Fibroblast of skin of left quadriceps (primary cell): ENCODE measurements around the gene DPYD.
A peak's percentile ranks its signal among the peaks of the same experiment; 100 is the strongest.

Source experiments
- DNase-seq, 2 experiments: peaks; one replicate each; pipeline ENCODE4 v3.0.0-alpha.2; 2013; ENCODE audit warnings: low read depth in 2 of 2

Gene DPYD

DNA sequence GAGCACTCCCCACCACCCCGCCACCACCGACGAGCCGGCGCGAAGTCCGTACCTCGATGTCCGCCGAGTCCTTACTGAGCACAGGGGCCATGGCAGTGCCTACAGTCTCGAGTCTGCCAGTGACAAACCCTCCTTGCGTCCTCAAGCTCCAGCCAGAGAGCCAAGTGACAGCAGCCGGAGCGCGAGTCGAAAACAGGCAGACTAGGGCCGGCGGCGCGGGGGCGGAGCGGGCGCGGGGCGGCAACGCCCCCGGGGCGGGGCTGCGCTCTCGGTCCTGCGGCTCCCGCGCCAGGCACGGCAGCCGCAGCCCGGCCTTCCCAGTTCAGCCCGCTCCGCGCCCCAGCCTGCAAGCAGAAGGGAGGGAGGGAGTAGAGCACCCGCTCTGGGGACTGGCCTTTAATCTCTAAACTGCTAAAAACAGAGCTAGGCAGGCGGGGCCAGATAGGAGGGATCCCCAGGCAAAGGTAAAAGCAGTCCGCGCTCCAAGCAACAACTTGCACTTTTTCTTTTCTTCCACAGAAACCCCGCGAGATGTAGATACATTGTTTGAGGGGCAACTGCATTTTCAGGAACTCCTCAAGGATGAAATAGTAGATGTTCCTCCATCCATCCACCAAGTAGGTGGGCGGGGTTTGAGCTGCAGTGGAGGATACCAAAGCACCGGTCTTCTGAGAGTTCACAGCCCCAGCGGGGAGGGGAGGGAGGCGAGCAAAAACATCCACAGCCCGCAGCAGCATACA, at the start of gene DPYD:
Gene DPYD (minus strand): TSS at position 203 of the 740 bp plus-strand sequence. CDS start 112 bp downstream, at position 91.
- DNase-seq, result peak; percentile 80

DNA sequence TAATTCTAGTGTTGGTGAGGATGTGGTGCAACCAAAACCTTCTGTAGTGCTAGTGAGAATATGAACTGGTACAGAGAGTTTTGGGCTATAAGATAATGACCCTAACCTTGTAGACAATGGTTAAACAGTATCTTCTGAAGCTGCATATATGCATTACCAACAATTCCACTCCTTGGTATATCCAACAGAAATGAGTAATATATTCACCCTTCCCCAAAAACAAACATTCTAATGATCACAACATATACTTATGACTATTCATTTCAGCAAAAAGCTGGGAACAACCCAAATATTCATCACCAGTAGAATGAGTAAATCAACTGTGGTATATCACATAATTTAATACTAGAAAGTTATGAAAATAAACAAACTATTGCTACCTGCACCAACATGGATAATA, 39.6 kb upstream of the DPYD start:
- DNase-seq, result no peak

DNA sequence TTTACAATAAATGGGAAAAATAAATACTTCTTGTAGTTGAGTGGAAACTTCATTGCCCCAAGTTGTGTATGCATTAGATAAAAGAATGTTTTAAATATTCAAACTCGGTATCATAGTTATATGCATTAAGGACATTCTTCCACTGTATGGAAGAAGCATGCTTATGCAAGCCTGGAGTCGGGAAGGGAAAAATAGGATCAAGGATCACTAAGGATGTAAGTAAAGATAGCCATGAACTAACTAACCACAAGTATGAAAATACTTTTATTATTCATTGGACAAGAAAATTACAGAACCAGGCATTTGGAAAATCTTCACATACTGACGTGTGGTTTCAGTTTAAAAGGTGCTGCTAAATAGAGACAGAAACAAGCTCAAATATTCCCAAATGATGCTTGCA, 26.9 kb upstream of the DPYD start:
- DNase-seq, result peak; percentile 35 to 38

DNA sequence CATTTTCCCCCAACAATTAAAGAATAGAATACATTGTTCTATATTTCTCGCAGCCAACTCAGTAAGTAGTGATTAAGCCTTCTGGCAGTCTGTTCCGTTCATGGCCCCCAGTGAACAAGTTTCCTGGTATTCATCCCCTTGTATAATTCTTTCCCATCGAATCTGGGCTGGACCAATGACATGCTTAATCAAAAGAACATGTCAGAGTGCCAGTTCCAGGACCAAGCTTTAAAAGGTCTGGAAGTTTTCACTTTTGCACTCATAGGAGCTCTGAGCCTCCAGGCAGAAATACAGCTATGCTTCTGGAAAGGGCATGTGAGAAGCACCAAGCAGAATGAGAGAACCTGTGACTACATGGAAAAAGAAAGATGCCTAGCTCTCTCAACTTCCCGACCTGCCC, 22.5 kb upstream of the DPYD start:
- peak; percentile 78 to 82 for DNase-seq

DNA sequence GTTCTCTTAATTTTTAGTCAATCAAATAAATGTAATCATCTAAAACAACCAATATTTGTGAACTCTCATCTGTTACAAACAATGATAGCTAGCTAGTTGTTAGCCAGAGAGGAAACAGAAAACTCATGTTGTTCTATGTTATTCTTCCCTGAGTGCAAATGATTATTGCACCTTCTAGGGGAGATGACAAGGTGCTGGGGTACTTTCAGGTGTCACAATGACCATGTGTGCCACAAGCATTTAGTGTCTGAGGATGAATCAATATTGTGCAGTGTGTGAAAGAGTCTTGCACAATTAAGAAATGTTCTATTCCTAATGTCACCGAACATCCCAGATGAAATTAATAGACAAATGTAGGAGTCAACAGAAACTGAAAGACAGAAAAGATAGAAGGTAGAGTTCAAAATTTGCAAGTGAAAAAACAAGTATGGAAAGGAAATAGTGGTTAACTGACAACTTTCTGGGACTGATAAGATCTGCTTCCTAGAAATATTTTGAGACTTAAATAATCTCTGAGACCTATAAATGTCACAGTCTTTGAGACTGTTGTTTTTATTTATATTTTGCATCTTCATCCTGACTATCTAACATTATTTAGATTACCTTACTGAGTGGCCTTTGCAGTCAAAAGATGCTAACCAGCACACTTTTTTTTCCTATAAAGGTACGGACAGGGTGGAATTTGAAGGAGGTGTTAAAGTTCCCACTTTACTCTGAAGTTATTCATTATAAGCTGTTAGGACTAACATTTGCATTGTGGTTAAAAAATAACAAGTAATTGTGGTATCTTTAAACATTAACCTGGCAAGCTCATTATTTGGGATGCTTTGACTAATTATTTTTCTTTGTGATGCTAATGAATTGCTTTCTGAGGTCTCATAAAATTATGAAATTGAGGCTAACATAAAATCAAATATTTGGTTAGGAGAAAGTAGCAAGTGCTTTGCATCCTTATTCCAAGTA, 21.6 kb upstream of the DPYD start:
- no peak for DNase-seq

DNA sequence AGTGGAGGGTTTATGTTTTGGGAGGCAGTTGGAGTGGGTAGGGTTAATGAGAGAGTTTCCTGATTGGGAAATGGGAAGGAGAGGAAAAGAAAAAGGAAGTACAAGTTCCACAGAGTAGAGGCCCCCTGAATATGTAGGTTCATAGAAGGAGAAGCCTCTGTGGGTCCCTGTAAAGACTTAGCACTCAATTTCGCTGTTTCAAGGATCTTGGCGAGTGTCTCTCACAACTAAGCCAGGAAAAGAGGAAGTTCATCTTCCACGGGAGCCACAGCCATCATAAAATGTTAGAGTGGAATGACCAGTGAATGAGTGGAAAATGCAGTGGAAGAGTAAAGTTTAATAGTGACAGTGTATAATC, 17.4 kb upstream of the DPYD start:
- no peak for DNase-seq

DNA sequence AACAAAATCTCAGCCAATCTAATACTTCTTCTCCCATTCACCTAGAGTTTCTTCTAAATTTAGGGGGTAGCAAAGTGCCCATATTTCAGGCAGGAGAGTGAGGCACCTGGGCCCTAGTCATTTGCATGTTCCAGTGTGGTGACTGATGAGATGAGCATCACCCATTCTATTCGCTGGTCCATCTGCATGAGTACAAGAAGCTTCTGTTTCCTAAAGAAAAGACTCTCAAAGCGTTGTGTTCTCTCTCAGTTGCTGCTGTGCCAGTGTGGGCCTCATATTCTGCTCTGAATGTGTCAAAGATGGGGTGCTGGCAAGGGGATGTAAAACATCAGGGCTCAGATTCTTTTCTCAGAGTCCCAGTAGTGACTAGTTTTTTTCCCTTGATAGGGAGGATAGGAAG, 16.1 kb upstream of the DPYD start:
- DNase-seq, result no peak

DNA sequence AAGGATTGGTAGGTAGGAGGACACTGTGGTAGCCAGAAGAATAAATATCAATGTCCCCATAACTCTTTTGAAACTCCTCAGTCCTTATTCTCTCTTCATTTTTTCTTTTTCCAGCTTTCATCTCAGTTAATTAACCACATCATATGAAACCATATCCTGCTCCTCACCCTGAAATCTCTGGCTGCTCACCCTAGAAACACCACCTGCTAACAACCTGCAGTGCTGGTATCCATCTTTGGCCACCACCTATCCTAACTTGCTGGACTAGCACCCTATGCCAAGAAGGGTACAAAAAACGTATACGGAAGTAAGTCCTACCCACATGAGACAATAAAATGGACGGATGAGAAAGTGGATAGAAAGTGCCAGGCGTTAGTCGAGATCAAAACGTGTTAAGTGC, 13.7 kb upstream of the DPYD start:
- no peak for DNase-seq

DNA sequence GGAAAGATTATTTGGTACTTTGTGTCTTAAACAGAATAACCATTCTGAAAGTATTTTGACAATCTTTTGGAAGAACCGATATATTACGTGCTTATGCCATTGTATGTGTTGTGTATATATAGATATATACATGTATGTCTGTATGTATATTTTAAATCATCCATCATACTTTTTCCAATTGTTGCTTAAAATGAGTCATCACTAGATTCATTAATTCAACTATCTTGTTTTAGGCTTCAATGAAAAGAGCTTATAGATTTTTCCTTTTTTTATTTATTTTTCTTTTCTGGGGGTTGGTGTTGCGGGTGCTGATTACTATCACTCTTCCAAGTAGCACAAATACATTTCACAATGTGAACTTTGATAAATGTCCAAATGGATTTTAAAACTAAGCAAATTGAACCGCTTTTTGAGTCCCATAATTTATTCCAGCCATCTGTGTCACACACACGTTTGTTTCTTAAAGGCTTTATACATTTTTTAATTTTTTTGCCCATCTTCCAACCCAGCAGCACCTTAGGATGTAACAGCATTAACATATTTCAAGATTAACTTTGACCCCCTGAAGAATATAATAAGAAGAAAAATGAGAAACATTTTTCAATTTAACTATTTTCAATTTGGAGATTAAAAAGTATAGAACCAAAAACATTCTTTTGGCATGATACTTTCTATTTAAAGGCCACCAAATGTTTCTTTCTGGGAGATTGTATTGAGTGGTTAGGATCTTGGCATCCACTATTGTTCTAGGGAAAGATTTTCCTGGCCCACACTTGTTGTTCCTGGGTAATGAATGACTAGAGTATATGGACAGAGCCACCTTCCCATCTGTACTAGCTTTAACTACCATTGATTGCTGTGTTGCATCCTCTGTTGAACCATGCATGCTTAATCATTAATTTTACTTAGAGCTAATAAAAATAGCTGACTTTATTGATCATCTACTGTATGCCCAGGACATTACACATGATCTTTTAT, 9.3 kb upstream of the DPYD start:
- no peak for DNase-seq

DNA sequence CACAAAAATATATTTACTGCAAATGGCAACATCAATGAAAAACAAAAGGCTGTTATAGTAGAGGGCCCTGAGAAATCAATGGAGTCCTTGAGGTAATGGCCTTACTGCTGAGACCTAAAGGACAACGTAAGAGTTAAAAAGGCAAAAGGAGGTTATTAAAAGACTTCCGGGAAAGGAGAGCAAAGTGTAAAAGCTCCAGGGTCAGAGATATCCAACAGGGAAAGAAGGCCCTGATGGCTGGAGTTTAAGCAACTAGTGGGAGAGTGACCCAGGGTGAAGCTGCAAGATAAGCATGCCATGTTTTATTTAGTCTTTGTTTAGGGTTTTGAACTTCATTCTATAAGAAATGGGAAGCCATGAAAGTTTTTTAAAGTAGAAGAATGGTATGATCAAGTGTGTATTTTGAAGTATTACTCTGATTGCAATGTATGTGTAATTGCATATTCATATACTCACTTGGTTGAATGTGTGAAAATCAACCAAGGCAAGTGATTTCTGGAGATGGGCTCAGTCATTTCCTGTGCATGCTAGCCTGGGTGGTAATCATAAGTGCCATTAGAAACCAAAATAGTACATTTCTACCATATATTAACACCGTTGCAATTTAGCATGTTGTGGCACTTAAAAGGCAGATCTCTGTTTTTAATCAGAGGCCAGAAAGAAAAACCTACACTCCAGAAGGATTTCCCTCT, 5.3 kb upstream of the DPYD start:
- no peak for DNase-seq

DNA sequence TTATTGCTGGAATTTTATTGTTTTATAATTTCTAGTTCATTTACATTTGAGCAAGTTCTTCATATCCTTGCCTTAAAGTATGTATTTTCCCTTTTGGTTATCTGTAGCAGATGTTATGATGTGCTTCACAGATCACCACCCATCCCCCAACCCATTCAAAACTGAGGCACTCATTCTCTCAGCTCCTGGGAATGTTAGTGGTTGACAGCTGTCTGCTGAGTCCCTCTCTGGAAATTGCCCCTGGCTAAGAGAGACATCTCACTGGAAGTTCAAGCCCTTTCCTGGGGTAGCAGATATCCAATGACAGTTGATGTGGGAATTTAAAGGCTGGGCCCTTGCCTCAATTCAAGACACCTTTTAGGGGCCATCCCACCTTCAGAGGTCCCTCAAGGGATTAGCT, 4.3 kb upstream of the DPYD start:
- DNase-seq, result no peak

DNA sequence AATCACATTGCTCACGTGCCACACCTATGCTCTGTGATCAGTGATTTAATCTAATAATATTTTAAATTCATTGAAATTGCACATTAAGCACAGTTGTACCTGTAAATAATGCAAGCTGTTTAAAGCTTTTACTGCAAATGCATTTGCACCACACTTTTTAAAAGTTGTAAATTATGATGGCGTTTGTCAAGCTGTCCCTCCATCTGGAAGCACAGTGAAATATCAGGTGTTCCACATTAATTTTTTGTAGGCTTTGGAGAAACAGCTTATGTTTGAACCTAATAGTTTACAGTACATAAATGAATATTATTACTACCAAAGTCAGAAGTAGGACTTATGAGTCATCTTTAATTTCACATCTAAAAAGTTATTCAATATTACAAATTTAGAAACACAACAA, 3.0 kb upstream of the DPYD start:
- no peak for DNase-seq

DNA sequence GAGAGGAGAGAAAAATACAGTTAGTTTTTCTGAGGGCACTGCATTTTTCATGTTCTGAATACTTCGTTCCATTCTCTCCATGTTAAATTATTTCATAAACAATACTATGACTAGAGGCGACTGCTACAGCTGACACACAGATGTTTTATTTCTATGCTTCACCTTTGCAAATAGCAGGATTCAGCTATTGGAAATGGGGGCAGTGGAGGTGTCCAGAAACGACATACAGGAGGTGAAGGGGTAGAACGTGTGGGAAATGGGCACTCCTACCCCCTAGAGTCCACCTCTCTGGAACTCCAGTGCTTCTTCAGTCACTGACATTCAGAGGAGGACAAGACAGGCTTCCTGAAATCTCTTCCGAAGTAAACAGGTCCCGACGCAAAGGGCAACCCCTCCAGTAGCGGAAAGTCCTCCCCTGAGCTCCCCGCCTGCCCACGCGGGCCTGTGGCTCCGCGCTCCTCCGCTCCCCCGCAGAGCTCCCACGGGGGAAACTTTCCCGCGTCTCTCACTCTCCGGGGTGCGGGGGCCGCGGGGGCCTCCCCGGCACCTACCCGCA, 480 bp downstream of the DPYD start:
- no peak for DNase-seq

DNA sequence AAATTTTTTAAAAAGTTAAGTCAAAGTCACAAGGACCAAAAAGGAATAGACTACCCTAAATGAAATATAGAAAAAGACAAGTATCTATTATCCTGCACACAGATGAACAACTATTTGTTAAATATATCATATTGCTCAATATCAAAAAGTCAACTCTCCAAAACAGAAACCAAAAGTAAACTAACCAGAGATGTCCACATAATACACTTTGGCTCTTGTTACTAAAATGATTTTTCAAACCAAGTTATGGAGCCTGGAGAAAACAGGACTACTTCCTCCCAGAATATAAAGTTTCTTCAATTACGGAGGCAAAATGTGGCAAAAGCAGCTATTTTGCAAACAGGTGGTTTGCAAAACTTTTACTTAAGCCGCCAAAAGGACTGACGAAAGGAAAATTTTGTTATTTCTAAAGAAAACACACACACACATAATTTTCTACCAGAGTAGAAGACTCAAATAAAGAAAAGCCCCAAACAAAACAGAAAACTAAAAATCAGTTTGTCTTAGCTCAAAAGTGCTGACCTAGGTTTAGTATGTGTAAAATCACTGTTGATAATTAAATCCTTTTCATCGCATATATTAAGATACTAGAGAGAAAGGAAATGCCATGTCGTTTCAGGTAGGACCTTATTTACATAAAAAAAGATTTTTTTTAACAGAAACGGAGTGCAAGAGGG, 1.1 kb downstream of the DPYD start:
- DNase-seq, result no peak

DNA sequence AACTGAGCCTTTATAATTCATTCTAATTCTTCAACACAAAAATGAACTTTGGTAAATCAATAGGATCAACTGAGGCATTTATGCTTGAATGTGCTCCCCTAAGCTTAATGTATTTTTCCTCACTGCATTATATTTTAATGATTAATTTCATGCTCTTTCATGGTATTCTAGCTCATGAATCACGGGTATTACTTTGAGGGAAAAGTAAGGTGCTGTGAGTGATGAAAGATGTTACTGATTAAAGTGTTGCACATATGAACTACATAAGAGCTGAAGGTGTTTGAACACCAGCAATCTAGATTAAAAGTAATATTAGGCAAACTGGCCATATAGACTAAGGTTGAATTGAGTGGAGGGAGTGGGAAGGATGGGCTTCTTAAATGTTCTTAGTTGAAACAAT, 1.9 kb downstream of the DPYD start:
- DNase-seq, result no peak

DNA sequence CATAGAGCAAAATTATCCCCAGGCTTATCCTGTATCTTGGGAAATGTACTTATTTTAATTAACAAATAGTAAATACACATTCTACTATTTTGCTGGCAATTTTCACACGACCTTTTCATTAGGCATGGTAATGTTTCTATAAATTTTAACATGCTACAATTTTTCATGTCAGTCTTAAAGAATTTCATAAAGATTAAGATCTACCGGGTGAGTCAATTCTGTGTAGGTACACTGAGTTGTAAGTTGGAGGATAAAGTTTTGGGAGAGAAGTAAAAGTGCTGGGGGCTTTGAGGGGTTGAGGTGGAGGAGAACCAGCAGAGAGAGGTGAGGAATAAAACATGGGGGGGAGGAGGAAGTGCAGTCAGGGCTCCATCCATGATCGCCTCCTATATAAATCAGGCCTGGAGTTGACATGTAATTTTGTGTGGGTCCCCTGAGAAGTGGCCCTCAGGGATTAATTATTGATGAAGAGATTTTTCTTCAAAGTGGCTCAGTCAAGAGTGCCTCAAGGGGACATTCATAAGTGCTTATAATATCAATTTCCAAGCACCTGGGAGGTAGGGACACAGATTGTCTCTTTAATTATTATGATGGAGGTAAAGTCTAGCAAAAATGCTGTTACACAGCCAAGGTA, 7.2 kb downstream of the DPYD start:
- DNase-seq, result no peak

DNA sequence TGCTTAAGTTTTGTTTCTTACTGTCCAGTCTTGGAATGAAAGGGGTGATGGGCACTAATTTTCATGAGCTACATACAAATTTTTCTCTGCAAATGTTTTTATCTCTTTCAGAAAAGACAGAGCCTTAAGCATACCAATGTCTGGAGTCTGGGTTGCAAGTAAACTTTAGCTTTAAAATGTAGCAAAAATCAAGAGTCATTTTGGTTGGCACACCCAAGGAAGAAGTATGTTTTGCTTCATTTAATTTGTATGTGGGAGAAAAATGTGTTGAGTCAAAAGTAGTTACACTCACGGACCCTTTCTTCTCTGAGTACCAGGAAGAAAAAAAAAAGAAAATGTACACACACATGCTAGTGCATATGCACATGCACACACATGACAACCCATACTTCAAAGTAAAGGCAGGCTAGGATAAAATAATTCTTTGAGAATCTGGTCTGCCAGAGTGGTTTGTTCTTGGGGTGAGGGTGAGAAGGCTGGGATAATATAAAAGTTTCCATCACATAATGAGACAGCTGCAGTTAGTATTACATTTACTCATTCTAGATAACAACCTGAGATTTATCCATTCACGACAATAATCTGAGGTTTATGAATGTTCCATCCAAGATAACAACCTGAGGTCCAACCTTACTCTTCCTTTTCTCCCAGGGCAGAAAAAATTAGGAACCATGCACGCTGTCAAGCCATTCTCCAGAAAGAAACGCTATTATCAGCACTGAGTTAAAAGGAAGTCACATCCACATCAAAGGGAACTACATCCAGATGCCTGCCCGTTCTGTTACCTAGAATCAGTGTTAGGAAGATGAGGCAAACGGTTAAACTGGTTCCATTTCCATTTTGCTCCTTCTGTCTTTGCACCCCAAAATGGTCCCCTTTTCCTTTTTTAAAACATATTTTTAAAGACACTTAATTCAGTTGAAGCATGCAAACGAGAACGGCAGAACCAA, 9.3 kb downstream of the DPYD start:
- DNase-seq, result no peak

DNA sequence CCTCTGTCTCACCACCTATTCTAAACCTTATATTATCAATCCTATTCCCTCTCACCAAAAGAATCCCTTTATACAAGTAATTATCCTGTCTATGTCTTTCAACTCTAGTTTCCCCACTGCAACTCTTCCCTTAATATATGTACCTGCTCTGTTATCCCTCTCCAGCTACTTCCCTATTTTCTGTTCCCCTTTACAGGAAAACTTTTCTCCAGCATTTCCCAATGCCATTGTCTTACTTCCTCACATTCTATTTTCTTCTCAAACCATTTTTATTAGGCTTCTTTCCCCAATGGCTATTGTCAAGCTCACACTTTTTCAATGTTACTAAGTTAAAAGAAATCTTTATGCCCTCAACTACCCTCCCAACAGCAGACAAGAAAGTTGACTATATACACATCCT, 11.6 kb downstream of the DPYD start:
- DNase-seq, result no peak

DNA sequence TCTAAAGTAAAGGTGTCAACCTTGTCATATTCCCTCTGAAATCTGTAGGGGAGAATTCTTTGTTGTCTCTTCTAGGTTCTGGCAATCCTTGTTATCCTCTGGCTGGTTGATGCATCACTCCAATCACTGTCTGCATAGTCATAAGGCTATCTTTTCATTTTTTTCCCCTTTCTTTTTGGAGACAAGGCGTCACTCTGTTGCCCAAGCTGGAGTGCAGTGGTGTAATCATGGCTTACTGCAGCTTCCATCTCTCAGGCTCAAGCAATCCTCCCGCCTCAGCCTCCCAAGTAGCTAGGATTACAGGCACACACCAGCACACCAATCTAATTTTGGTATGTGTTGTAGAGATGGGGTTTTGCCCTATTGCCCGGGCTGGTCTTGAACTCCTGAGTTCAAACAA, 12.9 kb downstream of the DPYD start:
- DNase-seq, result no peak
